Panc1 (cell line): ENCODE data around the gene MEGF6. TPM values are rescaled to one million over a fixed set of nuclear protein-coding genes. Genes with fewer than 3 reads are reported as not detected.

ENCODE experiments used
- ATAC-seq: fragments of 200-7000 bp; cut with Tn5 transposase; 2 replicates; pipeline ENCODE4 v1.9.1; 2020; ENCODE audit warnings: mild to moderate bottlenecking, moderate library complexity
- BruUV-seq: library from RNA; stranded (reverse); fragments of 400-500 nt; replicated peaks from 2 replicates; lab custom pipeline; 2021; lab: Mats Ljungman, UMichigan
- CTCF ChIA-PET: fragments of 300-600 bp; sonication (Branson Sonifier 250); formaldehyde crosslinking; loops from one replicate; lab custom pipeline; 2022; ENCODE audit warnings: antibody characterized with exemption; lab: Charles Lee
- POLR2A ChIA-PET: fragments of 300-600 bp; sonication (Branson Sonifier 250); formaldehyde crosslinking; loops from one replicate; lab custom pipeline; 2022; ENCODE audit warnings: antibody characterized with exemption; lab: Charles Lee
- DNase-seq: peaks from one replicate; pipeline ENCODE4 v3.0.0-alpha.2; 2010; ENCODE audit warnings: low read depth, low spot score
- H3K27ac ChIP-seq: 2 replicates; pipeline ENCODE4 v1.5.1; 2011; ENCODE audit warnings: mild to moderate bottlenecking, low read length, inconsistent platforms
- H3K27me3 ChIP-seq: fragments of 200-500 bp; sonication (Bioruptor generic); 2 replicates; pipeline ENCODE4 v1.6.0; 2014; ENCODE audit warnings: low read length, inconsistent platforms; ENCODE audit not compliant: control insufficient read depth, insufficient read depth
- H3K36me3 ChIP-seq: fragments of 200-500 bp; sonication (Bioruptor generic); 2 replicates; pipeline ENCODE4 v1.5.1; 2014; ENCODE audit warnings: inconsistent platforms, mild to moderate bottlenecking, low read length, moderate library complexity; ENCODE audit not compliant: control insufficient read depth, insufficient read depth
- H3K4me1 ChIP-seq: 2 replicates; pipeline ENCODE4 v1.5.1; 2011; ENCODE audit warnings: inconsistent platforms, mild to moderate bottlenecking, low read length, moderate library complexity; ENCODE audit not compliant: control insufficient read depth, insufficient read depth
- H3K4me3 ChIP-seq, 2 experiments: 2 replicates each; pipeline ENCODE4 v1.5.1; 2011 to 2012; ENCODE audit warnings: low read depth in 2 of 2, low read length in 2 of 2, mild to moderate bottlenecking in 2 of 2, inconsistent platforms in 1 of 2, moderate library complexity in 1 of 2
- H3K9me3 ChIP-seq: fragments of 200-500 bp; sonication (Bioruptor generic); 2 replicates; pipeline ENCODE4 v1.5.1; 2014; ENCODE audit warnings: low read depth, mild to moderate bottlenecking, inconsistent platforms, low read length, moderate library complexity; ENCODE audit not compliant: control insufficient read depth, insufficient read depth
- POLR2AphosphoS5 ChIP-seq: IDR thresholded peaks from 2 replicates; pipeline ENCODE4 v1.6.1; 2012; ENCODE audit warnings: mild to moderate bottlenecking, low read depth, low read length, moderate library complexity
- REST ChIP-seq, 2 experiments: IDR thresholded peaks; 2 replicates each; pipeline ENCODE4 v1.6.1; 2011 to 2012; ENCODE audit warnings: low read depth in 2 of 2, control low read depth in 1 of 2, low read length in 1 of 2, mild to moderate bottlenecking in 1 of 2, moderate library complexity in 1 of 2; ENCODE audit not compliant: insufficient read depth in 1 of 2
- SIN3A ChIP-seq: IDR thresholded peaks from 2 replicates; pipeline ENCODE4 v1.6.1; 2012; ENCODE audit warnings: low read depth, mild to moderate bottlenecking, low read length, moderate library complexity, borderline replicate concordance; ENCODE audit not compliant: insufficient read depth
- TCF7L2 ChIP-seq: IDR thresholded peaks from 2 replicates; pipeline ENCODE4 v1.6.1; 2011; ENCODE audit warnings: mild to moderate bottlenecking, low read depth, low read length, inconsistent platforms
- in situ Hi-C: cut with HindIII; loops from 2 replicates; pipeline ENCODE4 v1.10.0; 2016; ENCODE audit warnings: low sequenced_read_pairs, low pct_unique_long_range_greater_than_20kb
- intact Hi-C: fragments of 100-400 bp; cut with micrococcal nuclease; formaldehyde crosslinking; loops from one replicate; pipeline ENCODE4 v1.10.0; 2022; ENCODE audit not compliant: unreplicated experiment
- total RNA-seq: library from RNA; stranded (reverse); gene quantifications from one replicate; pipeline ENCODE4 v1.2.1, GENCODE V29; 2021; ENCODE audit not compliant: unreplicated experiment
- TF ChIP-seq, protein P1 (sequence below): fragments of 450-650 bp; IDR thresholded peaks from 2 replicates; pipeline ENCODE4 v1.5.1; 2017; ENCODE audit warnings: mild to moderate bottlenecking

The MEGF6 gene
- total RNA-seq, 1 experiment from 2014 or later = 32.6 TPM

DNA sequence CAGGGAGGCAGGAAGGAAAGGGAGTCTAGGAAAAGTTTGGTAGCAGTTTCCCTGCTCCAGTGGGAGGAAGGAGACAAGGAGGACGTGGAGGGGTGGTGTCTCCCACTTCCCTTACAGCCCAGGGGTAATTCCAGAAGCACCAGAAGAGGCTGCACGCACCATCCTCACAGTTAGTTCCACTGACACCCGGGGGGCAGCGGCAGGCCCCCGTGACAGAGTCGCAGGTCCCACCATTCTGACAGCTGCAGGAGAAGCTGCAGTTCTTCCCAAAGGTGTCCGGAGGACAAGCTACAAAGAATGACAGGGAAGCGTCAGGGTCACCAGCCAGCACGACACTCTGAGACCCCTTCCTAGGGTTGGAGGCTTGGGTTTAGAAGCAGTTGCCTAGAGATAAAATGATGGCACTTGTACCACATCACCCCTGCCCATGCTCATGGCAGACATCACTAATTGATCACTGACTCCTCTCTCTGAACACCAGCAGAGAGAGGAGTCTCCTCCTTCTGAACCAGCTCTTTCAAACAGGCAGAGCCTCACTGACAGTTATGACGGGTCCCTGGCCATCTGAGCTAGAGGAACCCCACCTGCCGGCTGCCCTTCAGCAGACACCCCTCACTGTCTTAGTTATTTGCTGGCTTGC is 103.6 kb downstream of the MEGF6 start:
- CTCF ChIA-PET = no interaction called here
- no peaks in the 10 kb centered on the region for H3K27me3 ChIP-seq

DNA sequence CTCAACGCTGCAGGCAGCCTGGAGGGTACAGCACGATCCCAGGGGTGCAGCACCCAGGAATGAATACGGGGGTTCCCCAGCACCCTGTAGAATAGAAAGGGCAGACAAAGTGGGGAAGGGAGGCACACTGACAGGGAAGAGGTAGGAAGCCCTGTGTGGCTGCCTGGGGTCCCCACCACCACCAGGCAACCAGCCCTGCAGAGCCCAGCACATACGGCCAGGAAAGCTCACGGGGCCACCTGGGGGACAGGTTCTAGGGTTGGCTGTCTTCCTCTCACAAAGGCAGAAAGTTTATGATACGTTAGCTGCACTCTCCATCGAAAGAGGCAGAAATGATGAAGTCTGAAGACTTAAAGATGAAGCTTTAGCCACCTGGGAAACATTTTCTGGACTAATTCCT is 104.4 kb downstream of the MEGF6 start:
- in situ Hi-C loops (no loop called here), intact Hi-C loops (no loop called here)
- Histone ChIP-seq H3K27ac (no peak overlapping the region), H3K9me3 (no peaks in the 10 kb centered on the region), H3K4me1 (peaks cover 27% of the 10 kb centered on the region), H3K27me3 (no peaks in the 10 kb centered on the region), H3K36me3 (no peaks in the 10 kb centered on the region), H3K4me3 (no peak overlapping the region)
- ChIA-PET CTCF (no interaction called here), POLR2A (no interaction called here)
- ATAC-seq (no peak), DNase-seq (no peak)
- no TSS peak for BruUV-seq
- no peak for TF ChIP-seq REST (IDR thresholded peaks at IDR 0.05; ENCODE audit: insufficient read depth in 1 of 2, low read depth in 2 of 2, low read length in 1 of 2)
- TF ChIP-seq POLR2AphosphoS5 = no peak
- TF ChIP-seq, protein P1, sequence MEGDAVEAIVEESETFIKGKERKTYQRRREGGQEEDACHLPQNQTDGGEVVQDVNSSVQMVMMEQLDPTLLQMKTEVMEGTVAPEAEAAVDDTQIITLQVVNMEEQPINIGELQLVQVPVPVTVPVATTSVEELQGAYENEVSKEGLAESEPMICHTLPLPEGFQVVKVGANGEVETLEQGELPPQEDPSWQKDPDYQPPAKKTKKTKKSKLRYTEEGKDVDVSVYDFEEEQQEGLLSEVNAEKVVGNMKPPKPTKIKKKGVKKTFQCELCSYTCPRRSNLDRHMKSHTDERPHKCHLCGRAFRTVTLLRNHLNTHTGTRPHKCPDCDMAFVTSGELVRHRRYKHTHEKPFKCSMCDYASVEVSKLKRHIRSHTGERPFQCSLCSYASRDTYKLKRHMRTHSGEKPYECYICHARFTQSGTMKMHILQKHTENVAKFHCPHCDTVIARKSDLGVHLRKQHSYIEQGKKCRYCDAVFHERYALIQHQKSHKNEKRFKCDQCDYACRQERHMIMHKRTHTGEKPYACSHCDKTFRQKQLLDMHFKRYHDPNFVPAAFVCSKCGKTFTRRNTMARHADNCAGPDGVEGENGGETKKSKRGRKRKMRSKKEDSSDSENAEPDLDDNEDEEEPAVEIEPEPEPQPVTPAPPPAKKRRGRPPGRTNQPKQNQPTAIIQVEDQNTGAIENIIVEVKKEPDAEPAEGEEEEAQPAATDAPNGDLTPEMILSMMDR = no peak

More for the DNA sequence above, 103.6 kb downstream of the MEGF6 start:
- DNase-seq = no peak
- in situ Hi-C loops (no loop called here), intact Hi-C loops (no loop called here)
- Histone ChIP-seq H3K27ac (no peak overlapping the region), H3K36me3 (no peaks in the 10 kb centered on the region), H3K9me3 (no peaks in the 10 kb centered on the region), H3K4me3 (no peak overlapping the region), H3K4me1 (peaks cover 22% of the 10 kb centered on the region)
- TF ChIP-seq REST (IDR thresholded peaks at IDR 0.05; ENCODE audit: insufficient read depth in 1 of 2, low read depth in 2 of 2, low read length in 1 of 2) (no peak), POLR2AphosphoS5 (no peak), SIN3A (no peak), TCF7L2 (no peak)
- TF ChIP-seq, protein P1 = no peak
- BruUV-seq = no TSS peak
- POLR2A ChIA-PET = no interaction called here
- ATAC-seq = no peak
